Measurements from ENCODE around the gene SYNE1.

Gene SYNE1

GRCh38 chr6:152265651-152266050, 371.5 kb downstream of the SYNE1 start:
- no peak for DNase-seq

GRCh38 chr6:152263582-152263981, 373.6 kb downstream of the SYNE1 start:
- DNase-seq = no peak

GRCh38 chr6:152261179-152261578, 376.0 kb downstream of the SYNE1 start:
- no peak for DNase-seq

- DNase-seq = no peak
These were observed 377.9 kb downstream of the SYNE1 start for GRCh38 chr6:152259234-152259633.

GRCh38 chr6:152257581-152257980, 379.6 kb downstream of the SYNE1 start:
- no peak for DNase-seq

- no peak for DNase-seq
These were observed 387.0 kb downstream of the SYNE1 start for GRCh38 chr6:152250127-152250526.

- no peak for DNase-seq
These were observed 388.2 kb downstream of the SYNE1 start for GRCh38 chr6:152248980-152249379.

- DNase-seq = no peak
These were observed 390.4 kb downstream of the SYNE1 start for GRCh38 chr6:152246554-152247337.

GRCh38 chr6:152244998-152245630, 392.0 kb downstream of the SYNE1 start:
- no peak for DNase-seq

- no peak for DNase-seq
These were observed 396.0 kb downstream of the SYNE1 start for GRCh38 chr6:152241013-152241766.

- DNase-seq = no peak
These were observed 396.7 kb downstream of the SYNE1 start for GRCh38 chr6:152240436-152240835.

GRCh38 chr6:152236370-152237097, 400.6 kb downstream of the SYNE1 start:
- no peak for DNase-seq

GRCh38 chr6:152233547-152234320, 403.4 kb downstream of the SYNE1 start:
- no peak for DNase-seq

- no peak for DNase-seq
These were observed 404.5 kb downstream of the SYNE1 start for GRCh38 chr6:152232501-152233151.

GRCh38 chr6:152229330-152229729, 407.8 kb downstream of the SYNE1 start:
- no peak for DNase-seq

GRCh38 chr6:152226119-152226518, 411.0 kb downstream of the SYNE1 start:
- DNase-seq = no peak

- DNase-seq = no peak
These were observed 411.8 kb downstream of the SYNE1 start for GRCh38 chr6:152225241-152225934.

- no peak for DNase-seq
These were observed 413.5 kb downstream of the SYNE1 start for GRCh38 chr6:152223636-152224035.

- no peak for DNase-seq
These were observed 415.1 kb downstream of the SYNE1 start for GRCh38 chr6:152221806-152222628.

GRCh38 chr6:152220786-152221185, 416.4 kb downstream of the SYNE1 start:
- no peak for DNase-seq

Data from NCI-H2029 (cell line).